NB4 (cell line): Measurements from ENCODE around the gene TAF3.

Source experiments
- MYC ChIP-seq: IDR thresholded peaks from 2 replicates; pipeline ENCODE4 v1.6.1; 2011; ENCODE audit warnings: low read depth, low read length
- POLR2A ChIP-seq: IDR thresholded peaks from 2 replicates; pipeline ENCODE4 v1.6.1; 2011; ENCODE audit warnings: mild to moderate bottlenecking; ENCODE audit not compliant: insufficient read length; ENCODE audit errors: extremely low read depth
- TF ChIP-seq, protein P1 (sequence below): IDR thresholded peaks from one replicate; pipeline ENCODE4 v1.5.1; 2012; ENCODE audit warnings: low read depth, low read length

DNA sequence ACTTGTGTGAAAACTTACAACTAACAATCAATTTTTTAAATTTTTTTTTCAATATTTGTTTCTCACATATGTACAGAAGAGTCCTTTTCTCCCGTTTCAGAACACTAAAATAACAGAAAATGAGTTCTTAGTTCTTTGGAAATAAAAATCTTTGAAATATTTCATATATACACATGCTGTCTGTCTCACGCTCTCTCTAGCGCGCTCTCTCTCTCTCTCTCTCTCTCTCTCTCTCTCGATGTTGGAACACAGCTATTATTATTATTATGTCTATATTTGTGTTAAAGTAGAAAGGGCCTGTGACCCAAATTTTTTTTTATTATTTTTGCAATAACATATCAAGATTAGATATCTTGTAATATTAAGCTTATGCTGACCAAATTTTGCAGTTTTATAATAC, 139.3 kb downstream of the TAF3 start:
- TF ChIP-seq, protein P1, sequence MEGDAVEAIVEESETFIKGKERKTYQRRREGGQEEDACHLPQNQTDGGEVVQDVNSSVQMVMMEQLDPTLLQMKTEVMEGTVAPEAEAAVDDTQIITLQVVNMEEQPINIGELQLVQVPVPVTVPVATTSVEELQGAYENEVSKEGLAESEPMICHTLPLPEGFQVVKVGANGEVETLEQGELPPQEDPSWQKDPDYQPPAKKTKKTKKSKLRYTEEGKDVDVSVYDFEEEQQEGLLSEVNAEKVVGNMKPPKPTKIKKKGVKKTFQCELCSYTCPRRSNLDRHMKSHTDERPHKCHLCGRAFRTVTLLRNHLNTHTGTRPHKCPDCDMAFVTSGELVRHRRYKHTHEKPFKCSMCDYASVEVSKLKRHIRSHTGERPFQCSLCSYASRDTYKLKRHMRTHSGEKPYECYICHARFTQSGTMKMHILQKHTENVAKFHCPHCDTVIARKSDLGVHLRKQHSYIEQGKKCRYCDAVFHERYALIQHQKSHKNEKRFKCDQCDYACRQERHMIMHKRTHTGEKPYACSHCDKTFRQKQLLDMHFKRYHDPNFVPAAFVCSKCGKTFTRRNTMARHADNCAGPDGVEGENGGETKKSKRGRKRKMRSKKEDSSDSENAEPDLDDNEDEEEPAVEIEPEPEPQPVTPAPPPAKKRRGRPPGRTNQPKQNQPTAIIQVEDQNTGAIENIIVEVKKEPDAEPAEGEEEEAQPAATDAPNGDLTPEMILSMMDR, result no peak
- TF ChIP-seq POLR2A, result no peak
- no peak for TF ChIP-seq MYC
